HG03439 (cell line): ENCODE data around the gene PERP.
"Not testable (repeated sequence)": the region's sequence is repeated elsewhere in the genome, so short reads cannot be mapped to it uniquely, and the experiment has no call there.

Experiments used
- ATAC-seq: cut with Tn5 transposase; IDR thresholded peaks from one replicate; pipeline ENCODE4 v1.9.1; 2021; ENCODE audit warnings: mild to moderate bottlenecking, moderate library complexity; ENCODE audit not compliant: unreplicated experiment

PERP gene

DNA sequence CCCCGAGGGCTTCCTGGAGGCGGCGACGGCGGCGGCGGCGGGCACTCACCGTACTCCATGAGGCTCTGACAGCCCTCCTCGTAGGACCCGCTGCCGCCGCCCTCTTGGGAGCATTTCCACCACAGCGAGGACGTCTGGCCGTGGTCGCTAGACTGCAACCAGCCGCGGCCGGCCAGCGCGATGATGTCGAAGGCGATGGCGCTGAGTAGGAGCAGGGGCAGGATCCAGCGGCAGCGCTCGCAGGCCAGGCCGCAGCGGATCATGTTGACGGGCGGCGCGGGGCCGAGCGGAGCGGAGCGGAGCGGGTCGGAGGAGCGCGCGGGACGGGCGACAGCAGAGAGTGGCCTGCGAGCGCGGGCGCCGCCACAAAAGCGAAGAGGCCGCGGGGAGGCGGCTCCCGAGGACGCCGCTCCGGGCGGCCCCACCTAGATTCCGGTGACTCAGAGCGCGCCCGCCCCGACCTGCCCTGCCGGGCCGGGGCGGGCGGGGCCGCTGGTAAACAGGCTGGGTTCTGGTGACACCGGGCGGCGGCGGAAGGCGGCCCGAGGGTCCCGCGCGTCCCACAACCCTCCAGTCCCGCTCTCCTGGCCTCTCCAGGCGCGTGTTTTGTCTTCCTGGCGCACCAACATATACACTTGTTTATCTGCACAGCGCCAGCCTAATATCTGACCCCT lies at the start of gene PERP:
Gene PERP, minus strand, starts transcription at position 342 of the 674 bp plus-strand sequence. Its CDS starts 79 bp downstream, at position 263.
- ATAC-seq: peak; percentile 63

DNA sequence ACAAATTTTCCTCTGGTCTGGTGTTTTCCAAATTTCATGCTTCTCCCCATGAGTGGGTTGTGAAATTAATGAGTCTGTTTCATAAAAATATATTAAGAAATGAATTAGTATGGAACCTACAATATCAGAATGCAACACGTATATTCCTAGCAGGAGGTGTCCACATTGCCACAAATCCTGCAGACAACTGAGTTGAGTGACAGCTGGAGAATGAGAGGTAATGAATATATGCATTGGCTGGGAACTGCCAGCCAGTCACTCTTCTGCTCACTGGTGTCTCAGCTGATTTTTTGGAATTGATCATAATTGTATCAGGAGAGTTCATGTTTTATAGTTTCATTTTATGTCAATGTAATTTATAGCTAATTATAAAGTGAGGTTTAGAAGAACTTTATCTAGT lies 48.2 kb upstream of the PERP start:
- ATAC-seq: no peak

DNA sequence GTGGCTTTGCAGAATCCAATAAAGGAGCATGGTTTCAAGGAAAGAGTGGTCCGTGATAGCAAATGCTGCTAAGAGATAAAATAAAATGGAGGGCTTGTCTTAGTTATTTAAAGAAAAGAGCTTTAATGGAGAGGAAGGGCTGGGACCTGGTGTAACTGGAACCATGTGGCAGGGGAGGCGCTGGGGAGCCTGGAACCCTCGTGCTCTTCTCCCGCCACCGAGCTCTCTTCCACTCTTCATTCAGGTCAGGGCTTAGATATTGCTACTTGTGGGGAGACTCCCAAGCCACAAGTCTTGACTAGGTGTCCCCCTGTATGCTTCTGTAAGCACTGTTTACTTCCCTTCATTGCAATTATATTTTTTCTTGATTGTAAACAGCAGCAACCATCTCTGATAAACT lies 39.3 kb upstream of the PERP start:
- ATAC-seq: no peak

DNA sequence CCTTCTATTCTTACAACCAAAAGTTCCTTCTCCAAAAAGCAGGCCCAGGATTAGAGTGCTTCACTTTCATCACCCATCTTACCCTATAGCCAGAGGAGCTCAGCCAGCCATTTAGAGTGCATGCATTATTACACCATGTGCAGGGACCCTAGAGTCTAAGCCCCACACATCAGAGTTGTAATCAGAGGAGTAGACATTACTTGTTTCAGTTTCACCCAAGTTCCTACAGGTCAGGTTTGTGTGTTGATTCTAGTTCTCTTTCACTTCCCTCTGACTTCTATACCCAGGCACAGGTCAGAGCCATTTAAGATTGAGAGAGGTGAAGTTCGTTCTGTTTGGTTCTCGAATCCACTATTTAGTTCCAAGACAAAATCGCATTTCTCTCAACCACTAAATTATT lies 38.2 kb upstream of the PERP start:
- no peak for ATAC-seq

DNA sequence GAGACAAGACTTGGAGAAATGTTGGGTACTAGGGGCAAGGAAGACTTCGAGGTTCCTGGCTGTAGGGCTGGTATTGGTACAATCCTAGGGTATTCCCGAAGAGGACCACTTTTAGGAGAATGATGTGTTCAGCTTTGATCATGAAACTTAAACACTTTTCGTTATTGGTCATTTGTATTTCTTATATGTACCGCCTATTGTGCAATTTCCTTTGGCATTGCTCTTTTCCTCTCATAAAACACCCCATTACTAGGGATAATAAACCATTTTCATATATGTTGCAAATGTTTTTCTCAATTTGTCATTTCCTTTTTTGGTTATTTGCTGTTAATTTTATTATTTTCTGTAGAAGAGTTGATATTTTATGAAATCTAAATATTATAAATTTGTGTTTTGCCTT lies 35.6 kb upstream of the PERP start:
- ATAC-seq: no peak

DNA sequence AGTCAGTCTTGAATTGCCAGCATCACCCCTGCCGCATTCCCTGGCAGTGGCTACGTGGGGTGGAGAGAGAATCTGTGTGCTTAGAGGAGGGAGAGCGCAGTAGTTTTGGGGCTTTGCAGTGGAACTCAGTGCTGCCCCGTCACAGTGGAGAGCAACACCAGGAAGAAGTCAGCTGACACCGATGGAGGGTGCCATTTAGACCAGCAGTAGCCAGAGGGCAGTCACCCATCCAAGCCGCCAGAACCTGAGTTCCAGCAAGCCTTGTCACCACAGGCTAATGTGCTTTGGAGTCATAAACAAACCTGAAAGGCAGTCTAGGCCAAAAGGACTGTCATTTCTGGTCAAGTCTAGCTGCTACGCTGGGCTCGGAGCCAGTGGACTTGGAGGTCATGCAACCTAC lies 22.0 kb upstream of the PERP start:
- ATAC-seq: no peak

DNA sequence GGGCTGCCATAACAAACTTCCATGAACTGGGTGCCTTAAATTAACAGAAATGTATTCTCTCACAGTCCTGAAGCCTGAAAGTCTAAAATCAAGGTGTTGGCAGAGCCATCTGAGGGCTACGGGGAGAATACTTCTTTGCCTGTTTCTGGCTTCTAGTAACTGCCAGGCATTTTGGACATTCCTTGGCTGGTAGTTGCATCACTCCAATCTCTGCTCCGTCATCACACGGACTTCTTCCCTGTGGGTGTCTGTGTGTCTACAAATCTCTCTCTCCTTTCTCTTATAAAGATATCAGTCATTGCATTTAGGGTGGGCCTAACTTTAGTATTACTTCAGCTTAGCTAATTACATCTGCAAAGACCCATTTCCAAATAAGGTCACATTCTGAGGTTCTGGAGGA lies 20.9 kb upstream of the PERP start:
- no peak for ATAC-seq

DNA sequence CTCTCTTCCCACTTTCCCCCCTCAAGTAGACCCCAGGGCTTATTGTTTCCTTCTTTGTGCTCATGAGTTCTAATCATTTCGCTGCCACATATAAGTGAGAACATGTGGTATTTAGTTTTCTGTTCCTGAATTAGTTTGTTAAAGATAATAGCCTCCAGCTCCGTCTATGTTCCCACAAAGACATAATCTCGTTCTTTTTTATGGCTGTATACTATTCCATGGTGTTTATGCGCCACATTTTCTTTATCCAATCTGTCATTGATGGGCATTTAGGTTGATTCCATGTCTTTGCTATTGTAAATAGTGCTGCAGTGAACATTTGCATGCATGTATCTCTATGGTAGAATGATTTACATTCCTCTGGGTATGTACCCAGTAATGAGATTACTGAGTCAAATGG lies 16.9 kb upstream of the PERP start:
- ATAC-seq: no peak

DNA sequence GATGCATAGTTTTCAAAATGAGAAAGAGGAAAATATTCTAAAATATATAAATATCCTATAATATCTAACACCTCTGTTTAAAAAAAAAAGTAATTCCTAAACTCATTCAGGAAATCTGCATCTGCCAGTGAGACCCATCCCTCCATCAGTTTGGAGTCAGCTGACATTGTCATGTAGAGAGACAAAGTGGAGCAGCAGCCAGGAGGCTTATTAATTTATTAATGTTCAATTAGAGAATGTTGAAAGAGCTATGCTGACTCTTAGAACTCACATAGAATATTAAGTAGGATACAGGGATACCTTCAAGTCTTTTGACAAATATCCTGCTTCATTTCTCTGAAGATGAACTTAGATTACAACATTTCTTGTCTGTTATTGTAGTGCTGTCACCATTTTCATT lies 12.8 kb upstream of the PERP start:
- no peak for ATAC-seq

DNA sequence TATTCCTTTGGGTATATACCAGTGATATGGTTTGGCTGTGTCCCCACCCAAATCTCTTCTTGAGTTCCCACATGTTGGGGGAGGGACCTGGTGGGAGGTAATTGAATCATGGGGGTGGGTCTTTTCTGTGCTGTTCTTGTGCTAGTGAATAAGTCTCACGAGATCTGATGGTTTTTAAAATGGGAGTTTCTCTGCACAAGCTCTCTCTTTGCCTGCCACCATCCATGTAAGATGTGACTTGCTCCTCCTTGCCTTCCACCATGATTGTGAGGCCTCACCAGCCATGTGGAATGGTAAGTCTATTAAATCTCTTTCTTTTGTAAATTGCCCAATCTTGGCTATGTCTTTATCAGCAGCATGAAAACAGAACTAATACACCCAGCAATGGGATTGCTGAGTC lies 12.0 kb upstream of the PERP start:
- ATAC-seq: not testable (repeated sequence)

DNA sequence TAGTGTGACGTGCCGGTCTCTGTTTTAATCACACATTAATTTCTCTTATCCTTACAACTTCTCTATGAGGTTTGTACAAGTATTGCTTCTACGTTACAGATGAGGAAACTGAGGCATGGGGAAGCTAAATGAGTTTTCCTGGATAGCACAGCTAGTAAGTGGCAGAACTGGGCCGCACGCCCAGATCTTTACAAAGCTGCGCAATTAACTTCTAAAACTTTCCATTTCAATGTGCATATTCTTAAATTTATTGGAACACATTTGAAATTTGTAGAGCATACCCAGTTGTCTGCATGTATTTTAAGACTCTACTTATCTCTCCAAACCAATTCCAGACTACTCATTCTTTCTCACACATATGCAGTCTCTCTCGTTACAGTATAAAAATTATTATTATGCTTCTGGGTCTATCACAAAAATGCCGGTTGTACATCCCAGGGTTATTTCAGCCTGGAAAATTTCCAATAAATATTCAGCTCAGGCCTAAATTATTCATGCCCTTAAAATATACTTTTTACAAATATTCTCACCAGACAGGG lies 10.2 kb upstream of the PERP start:
- no peak for ATAC-seq

DNA sequence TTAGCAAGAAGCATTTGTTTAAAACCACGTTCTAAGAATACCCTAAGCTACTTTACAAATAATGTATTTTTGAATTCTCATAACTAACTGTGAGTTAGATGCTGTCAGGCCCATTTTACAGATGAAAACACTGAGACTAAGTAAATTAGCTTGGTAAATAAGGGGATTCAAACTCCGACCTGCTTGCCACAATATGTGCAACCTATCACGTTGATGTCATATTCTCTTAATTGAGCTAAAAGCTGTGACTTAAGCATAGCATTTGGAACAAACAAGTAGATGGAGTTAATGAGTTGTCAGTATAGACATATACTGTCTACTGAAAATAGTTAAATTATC lies 9.4 kb upstream of the PERP start:
- no peak for ATAC-seq

DNA sequence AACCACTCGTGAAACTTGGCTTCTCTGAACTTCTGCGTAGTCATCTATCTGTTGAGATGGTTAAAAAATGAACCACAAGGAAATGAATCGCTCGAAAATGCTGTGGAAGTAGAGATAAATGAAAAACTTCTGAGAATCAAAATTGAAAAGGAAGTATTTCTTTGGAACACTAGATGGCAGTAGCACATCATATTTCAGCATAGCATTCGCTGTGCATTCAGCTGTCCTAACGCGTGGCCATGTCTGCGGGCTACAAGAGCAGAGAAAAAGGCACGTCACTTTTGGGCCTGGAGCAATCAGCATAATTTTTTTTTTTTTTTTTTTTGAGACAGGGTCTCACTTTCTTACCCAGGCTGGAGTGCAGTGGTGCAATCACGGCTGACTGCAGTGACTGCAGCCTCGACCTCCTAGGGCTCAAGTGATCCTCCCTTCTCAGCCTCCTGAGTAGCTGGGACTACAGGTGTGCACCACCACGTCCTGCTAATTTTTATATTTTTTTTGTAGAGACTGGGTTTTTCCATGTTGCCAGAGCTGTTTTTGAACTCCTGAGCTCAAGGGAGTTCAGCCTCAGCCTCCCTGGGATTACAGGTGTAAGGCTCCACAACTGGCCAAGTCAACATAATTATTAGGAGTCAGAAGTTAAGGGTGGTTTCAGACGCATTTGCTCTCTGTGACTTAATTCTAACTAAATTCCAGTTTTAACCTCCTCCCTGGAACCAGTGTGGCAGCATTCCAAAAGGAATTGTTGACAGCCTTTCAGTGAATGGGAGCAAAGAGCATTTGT lies 8.8 kb upstream of the PERP start:
- peak; percentile 77 for ATAC-seq

DNA sequence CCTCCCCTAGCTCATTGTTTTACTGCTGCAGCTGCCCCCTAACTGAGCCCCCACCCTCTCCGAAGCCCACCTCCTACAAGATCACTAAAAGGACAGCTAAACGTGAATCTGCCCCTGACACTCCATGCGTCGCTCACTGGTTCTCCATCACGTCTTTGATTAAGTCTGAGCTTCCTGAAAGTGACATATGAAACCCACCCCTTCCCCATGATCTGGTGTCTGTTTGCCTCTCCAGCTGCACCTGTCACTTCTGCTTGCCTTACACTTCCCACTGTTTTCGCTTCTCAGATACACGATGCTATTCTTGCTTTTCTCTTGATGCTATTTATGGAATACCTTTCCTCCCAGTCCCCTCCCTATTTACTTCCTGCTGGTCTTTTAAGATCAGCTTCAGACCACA lies 8.0 kb upstream of the PERP start:
- no peak for ATAC-seq

DNA sequence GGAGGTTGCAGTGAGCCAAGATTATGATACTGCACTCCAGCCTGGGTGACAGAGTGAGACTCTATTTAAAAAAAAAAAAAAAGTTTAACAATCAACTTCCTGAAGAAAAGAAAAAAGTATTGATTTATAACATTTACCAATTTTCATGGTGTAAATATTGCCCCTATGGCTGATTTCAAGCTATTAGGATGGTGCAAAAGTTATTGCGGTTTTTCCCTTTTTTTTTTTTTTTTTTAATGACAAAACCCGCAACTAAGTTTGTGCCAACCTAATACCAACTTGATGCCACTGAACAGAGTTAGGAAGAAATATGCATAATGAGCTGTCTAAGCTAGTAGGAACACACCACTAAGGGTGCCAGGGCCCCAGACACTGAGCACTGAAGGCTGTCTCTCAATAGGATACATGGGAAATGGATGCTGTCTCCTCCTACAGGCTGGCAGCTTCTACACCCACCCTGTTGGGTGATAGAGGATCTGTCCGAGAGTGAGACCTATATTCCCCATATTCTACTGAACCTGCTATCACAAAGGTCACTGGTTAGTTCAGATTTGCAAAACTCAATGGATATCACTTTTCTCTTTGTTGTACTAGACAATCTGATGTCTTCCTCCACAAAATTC lies 6.5 kb upstream of the PERP start:
- ATAC-seq: no peak

DNA sequence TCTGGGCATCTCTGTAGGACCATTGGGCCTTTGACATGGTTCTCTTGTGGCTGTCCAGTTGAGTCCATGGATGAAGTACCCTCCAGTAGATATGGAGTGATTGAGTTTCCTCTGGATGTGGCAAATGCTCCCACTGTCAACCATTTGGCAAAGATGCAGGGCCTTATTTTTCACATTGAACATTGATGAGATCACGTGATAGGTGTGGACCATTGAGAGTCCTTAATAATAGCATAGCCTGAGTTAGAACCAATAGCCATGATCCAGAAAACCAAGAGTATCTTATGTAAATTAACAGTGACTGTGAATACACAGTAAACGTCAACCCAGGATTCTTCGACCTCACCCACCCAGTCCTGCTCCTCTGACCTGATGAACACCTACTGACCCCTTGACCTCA lies 3.0 kb upstream of the PERP start:
- ATAC-seq: no peak

DNA sequence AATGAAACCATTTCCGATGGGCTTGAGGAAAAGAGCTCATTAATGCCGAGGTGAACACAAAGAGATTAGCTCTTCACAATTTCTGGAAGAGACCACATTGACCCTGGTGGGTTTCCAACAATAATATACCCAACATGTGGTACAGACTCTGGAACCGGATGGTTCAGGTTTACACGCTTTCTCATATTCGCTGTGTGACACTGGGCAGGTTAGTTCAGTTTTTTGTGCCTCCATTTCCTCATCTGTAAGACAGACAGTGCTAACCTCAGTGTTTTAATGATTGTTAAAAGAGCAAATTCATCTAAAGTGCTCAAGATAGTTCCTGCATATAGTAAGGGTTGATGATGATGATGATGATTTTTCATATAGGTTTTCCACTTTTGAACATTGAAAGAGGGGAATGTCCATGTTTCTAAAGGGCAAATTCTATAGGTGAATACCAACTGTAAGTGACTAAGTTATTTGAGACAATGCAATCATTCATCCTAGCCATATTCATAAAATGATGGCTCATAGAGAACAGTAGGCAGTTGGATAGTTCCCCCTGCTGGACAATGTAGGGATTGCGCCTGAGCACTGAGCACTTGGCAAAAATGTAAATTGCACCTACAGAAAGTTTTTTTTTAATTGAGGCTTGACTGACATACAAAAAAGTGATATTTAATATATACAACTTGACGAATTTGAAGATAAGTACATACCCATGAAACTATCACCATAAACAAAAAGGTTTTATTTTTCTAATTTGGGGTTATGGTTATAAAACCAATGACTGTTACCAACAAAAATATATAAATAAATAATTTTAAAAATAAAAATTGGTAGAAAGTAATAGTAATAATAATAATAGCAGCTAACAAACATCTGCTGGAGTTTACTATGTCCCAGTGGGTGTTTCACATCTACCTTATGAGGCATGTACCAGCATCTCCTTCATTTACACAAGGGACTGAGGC lies 2.1 kb upstream of the PERP start:
- ATAC-seq: peak; percentile 53

DNA sequence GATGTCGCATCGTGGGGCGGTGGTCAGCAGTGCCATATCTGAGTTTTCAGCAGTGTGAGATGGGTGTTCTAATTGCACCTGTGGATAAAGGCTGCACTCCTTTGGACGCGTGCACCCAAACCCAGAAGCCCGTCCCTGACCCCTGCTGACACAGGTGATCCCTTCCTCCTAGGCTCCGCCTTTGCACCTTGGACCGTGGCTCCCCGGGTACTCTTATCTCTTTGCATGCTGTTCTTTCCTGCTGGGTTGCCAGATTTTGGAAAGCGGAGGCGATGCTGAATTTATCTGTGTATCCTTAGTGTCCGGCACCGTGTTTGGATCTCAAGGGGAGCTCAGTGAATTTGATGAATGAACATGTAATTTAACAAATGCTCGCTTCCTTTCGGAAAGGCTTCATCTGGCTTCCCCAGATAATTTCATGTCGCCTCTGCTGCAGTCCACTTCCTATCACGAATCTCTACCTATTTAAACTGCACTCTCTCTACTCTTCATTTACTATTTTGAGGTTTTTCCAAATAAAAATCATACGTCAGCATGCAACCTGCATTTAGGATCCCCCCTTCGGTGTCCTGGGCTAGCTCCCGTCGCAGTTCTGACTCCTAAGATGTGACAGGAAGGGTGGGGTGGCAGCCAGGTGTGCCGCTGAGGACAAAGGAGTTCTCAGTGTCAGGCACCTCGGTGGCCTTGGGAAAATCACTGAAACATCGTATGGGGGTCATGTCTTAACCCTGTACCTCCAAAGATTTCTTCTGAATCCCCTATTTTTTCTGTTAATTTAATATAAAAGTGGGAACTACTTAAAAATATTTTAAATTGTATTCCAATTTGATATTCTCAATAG lies 753 bp upstream of the PERP start:
- no peak for ATAC-seq

DNA sequence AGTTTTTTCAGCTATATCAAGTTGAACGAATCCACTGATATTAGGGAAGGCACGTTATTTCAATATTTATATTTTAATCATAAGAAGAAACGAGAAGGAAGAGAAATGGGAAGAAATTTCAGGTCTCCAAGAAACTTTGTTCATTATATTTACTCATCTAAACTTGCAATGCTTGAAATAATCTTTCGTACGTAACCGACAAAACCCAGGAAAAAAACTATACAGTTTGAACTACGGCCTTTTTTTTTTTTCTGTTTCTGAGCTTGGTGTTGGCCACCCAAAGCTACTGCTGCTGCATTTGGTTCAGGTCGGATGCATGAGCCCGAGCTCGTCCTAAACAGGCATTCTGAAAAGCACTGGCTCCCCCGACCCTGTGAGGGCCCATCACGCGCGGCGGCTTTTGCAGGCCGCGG lies 548 bp downstream of the PERP start:
- ATAC-seq: no peak
